ENCODE results near the gene UCP3. TPM values are rescaled to one million over a fixed set of nuclear protein-coding genes. Genes with fewer than 3 reads are reported as not detected.

UCP3 gene
- total RNA-seq, 4 donors from 2014 or later = 0.53 to 1.5 (median 0.92) TPM; not detected in 1

DNA sequence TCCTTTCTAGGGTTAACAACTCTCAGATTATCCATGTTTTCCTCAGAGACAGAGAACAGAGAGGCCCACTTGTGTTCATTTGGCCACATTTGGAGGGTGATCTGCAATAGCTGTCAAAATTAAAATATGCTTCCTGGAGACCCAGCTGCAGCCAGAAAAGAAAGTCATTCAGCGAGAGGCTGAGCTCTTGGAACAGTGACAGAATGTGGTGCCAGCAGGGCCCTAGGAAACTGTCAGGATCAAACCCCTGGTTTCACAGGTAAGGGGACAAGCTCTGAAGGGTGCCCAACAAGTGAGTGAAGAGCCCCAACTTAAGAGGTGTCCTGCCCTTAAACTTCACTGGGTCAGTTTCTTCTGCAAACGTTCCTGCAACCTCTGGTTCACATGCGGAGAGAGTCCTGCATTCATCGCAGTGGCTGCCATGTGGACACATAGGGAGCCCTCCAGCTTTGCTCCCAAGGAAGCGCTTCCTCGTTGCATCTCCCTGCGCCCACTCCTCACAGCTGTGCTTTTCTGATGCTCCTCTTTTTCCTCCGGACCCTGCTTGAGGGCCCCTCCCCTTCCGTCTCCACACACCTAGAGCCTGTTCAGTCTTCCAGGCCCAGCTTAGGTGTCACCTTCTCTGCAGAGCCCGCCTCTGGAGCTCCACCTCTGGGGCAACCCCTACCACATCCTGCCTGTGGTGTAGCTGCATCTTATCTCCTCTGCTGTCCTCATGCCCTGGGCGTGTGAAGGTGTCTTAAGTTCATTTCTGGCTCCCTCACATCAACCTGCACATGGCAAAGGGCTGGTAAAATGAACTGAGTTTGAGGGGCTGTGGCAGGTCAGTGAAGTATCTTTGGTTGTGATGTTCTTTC, 3.9 kb downstream of the UCP3 start:
- TF ChIP-seq, protein P1, sequence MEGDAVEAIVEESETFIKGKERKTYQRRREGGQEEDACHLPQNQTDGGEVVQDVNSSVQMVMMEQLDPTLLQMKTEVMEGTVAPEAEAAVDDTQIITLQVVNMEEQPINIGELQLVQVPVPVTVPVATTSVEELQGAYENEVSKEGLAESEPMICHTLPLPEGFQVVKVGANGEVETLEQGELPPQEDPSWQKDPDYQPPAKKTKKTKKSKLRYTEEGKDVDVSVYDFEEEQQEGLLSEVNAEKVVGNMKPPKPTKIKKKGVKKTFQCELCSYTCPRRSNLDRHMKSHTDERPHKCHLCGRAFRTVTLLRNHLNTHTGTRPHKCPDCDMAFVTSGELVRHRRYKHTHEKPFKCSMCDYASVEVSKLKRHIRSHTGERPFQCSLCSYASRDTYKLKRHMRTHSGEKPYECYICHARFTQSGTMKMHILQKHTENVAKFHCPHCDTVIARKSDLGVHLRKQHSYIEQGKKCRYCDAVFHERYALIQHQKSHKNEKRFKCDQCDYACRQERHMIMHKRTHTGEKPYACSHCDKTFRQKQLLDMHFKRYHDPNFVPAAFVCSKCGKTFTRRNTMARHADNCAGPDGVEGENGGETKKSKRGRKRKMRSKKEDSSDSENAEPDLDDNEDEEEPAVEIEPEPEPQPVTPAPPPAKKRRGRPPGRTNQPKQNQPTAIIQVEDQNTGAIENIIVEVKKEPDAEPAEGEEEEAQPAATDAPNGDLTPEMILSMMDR (IDR thresholded peaks at IDR 0.05) = no peak
- no peak for TF ChIP-seq POLR2A (IDR thresholded peaks at IDR 0.05)
- Histone ChIP-seq H3K27me3 (no peaks in the 10 kb centered on the region), H3K36me3 (peaks cover 0 to 37% (median 0%) of the 10 kb centered on the region in 3 donors), H3K4me3 (no peak overlapping the region), H3K4me1 (no peaks in the 10 kb centered on the region), H3K27ac (no peak overlapping the region), H3K9me3 (no peaks in the 10 kb centered on the region)
- no peak for DNase-seq
- WGBS, 2 donors = 64 to 66% methylated on average over 10 to 11 of the region's 11 CpGs
- intact Hi-C loops (cut with DNase I) = no loop called here

DNA sequence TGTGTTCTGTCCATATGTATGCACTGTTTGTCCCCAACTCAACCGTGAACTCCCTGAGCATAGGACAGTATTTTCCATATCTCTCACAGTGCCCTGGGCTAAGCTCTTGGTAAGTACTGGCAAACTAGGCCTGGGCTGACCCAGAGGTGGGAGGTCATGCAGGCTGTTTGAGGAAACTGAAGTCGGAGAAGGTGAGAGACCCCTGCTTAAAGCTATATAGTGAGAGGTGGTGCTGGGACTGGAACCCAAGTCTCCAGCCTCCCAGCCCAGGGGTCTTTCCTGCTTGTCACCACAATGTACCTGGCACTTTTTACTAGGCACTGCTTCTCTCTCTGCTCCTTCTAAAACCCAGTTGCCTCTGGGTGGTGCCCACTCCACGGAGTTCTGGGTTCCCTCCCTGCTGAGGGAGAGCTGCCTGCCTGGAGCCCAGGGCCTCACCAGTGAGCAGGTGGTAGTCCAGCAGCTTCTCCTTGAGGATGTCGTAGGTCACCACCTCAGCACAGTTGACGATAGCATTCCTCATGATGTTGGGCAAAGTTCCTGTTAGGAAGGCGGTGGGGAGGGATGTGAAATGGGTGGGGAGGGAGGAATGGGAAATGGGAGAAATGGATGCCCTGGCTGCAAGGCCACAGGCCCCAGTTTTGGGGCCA, 4.7 kb downstream of the UCP3 start:
- Histone ChIP-seq H3K9me3 (no peaks in the 10 kb centered on the region), H3K36me3 (peaks cover 0 to 37% (median 0%) of the 10 kb centered on the region in 3 donors), H3K4me3 (no peak overlapping the region), H3K4me1 (no peaks in the 10 kb centered on the region), H3K27ac (no peak overlapping the region), H3K27me3 (no peaks in the 10 kb centered on the region)
- TF ChIP-seq, protein P1 (IDR thresholded peaks at IDR 0.05) = no peak
- no peak for TF ChIP-seq POLR2A (IDR thresholded peaks at IDR 0.05)
- no peak for DNase-seq
- intact Hi-C loops (cut with DNase I) = no loop called here
- 84 to 95% methylated on average over 4 to 5 of the region's 6 CpGs for WGBS, 2 donors

DNA sequence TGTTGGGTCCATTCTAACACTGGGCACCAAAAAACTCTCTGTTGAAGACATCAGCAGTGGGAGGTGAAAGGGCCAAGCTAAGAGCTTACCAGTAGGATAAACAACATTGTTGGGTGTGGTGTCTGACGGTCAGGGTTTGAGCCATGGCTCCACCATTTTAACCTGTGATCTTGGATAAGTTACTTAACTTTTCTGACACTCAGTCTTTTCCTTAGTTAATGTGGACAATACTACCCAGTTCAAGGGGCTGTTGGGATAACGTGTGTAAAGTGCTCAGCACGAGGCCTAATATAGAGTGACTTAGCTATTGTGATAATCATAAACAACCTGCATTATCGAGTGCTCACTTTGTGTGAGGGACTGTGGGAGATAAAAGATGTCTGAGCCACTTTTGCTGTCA, 6.1 kb downstream of the UCP3 start:
- intact Hi-C loops (cut with DNase I) = no loop called here
- no peaks in the 10 kb centered on the region for H3K9me3 ChIP-seq
- no peak overlapping the region for H3K27ac ChIP-seq
- 93 to 95% methylated on average over 4 of the region's 4 CpGs for WGBS, 2 donors
- TF ChIP-seq POLR2A (IDR thresholded peaks at IDR 0.05) = no peak
- TF ChIP-seq, protein P1 (IDR thresholded peaks at IDR 0.05) = no peak
- peaks cover 0 to 37% (median 0%) of the 10 kb centered on the region in 3 donors for H3K36me3 ChIP-seq
- H3K4me3 ChIP-seq = no peak overlapping the region
- no peak for DNase-seq
- no peaks in the 10 kb centered on the region for H3K4me1 ChIP-seq
- H3K27me3 ChIP-seq = no peaks in the 10 kb centered on the region

DNA sequence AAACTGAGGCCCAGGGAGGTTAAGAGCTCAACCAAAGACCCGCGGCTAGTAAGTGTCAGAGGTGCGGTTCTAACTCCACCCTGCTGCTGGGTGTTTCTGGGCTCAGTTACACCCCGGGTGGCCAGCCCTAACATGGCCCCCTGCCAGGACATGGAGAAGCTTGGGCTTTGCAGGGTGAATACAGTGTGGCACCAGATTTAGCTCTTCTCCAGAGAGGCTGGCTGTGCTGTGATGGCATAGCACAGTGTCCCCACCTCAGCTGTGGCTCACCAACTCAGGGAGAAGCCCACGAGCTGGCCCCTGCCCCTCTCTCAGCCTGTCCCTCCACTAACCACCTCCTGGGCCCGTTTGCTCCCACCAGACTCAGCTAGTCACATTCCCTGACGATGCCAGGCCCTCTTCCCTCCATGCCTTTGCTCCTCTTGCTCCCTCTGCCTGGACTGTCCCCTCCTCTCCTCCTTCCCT, 7.0 kb downstream of the UCP3 start:
- peaks cover 0 to 37% (median 0%) of the 10 kb centered on the region in 3 donors for H3K36me3 ChIP-seq
- no peak overlapping the region for H3K4me3 ChIP-seq
- no peaks in the 10 kb centered on the region for H3K27me3 ChIP-seq
- H3K4me1 ChIP-seq = no peaks in the 10 kb centered on the region
- H3K27ac ChIP-seq = no peak overlapping the region
- 83 to 91% methylated on average over 3 to 6 of the region's 7 CpGs for WGBS, 2 donors
- no peak for DNase-seq
- H3K9me3 ChIP-seq = no peaks in the 10 kb centered on the region
- no peak for TF ChIP-seq POLR2A (IDR thresholded peaks at IDR 0.05)
- TF ChIP-seq, protein P1 (IDR thresholded peaks at IDR 0.05) = no peak
- intact Hi-C loops (cut with DNase I) = no loop called here
